Kidney (tissue), 14 donors: ENCODE data around the gene TUT7. TPM values are rescaled to one million over a fixed set of nuclear protein-coding genes. Genes with fewer than 3 reads are reported as not detected.

Experiments used
- DNase-seq, 5 donors: peaks; one replicate each; pipeline ENCODE4 v3.0.0-alpha.2; 2013 to 2020
- FAIRE-seq: peaks from 2 replicates; lab custom pipeline; 2012; peaks lifted over from hg19 to GRCh38; lab: Jason Lieb, UNC
- H3K27ac ChIP-seq, 2 donors: one replicate each; pipeline ENCODE4 v1.7.0; 2013; ENCODE audit warnings: low read depth in 2 of 2, low read length in 2 of 2, inconsistent platforms in 1 of 2
- H3K27me3 ChIP-seq: one replicate; pipeline ENCODE4 v1.7.1; 2013; ENCODE audit warnings: low read length, inconsistent platforms; ENCODE audit not compliant: control insufficient read depth, insufficient read depth
- H3K36me3 ChIP-seq, 3 donors: one replicate each; pipeline versions ENCODE4 v1.7.0 to v1.7.1; 2013; ENCODE audit warnings: low read length in 3 of 3, control low read depth in 1 of 3, inconsistent platforms in 1 of 3; ENCODE audit not compliant: insufficient read depth in 3 of 3, control insufficient read depth in 2 of 3
- H3K4me1 ChIP-seq, 3 donors: one replicate each; pipeline versions ENCODE4 v1.7.0 to v1.7.1; 2013; ENCODE audit warnings: low read length in 3 of 3, inconsistent platforms in 1 of 3, low read depth in 1 of 3; ENCODE audit not compliant: control insufficient read depth in 2 of 3, insufficient read depth in 2 of 3
- H3K4me3 ChIP-seq, 3 donors: one replicate each; pipeline versions ENCODE4 v1.7.0 to v1.8.1; 2013; ENCODE audit warnings: low read length in 3 of 3, control low read depth in 1 of 3, inconsistent platforms in 1 of 3
- H3K9ac ChIP-seq, 3 donors: one replicate each; pipeline versions ENCODE4 v1.7.0 to v1.7.1; 2013; ENCODE audit warnings: low read length in 3 of 3, control low read depth in 1 of 3, inconsistent platforms in 1 of 3
- H3K9me3 ChIP-seq, 3 donors: one replicate each; pipeline versions ENCODE4 v1.7.0 to v1.7.1; 2013; ENCODE audit warnings: low read length in 3 of 3, control low read depth in 1 of 3, inconsistent platforms in 1 of 3; ENCODE audit not compliant: control insufficient read depth in 2 of 3, insufficient read depth in 1 of 3
- CTCF ChIP-seq: IDR thresholded peaks from 3 replicates; pipeline ENCODE4 v1.5.1; 2012; ENCODE audit warnings: mild to moderate bottlenecking, moderate library complexity, borderline replicate concordance; ENCODE audit not compliant: insufficient read depth; ENCODE audit errors: extremely low read depth
- intact Hi-C: fragments of 100-400 bp; cut with DNase I; formaldehyde crosslinking; loops from one replicate; pipeline ENCODE4 v1.11.1; 2022
- polyA plus RNA-seq: library from polyadenylated mRNA; stranded (reverse); fragments of 350-450 nt; fragmentation: Illumina TruSeq; extraction: RNeasy Lipid Tissue Mini Kit (QIAGEN cat#74804); gene quantifications from one replicate; pipeline ENCODE4 v1.2.3, GENCODE V29; 2014; ENCODE audit warnings: low read depth, low replicate concordance; ENCODE audit not compliant: insufficient read depth
- total RNA-seq: library from RNA; stranded (reverse); fragmentation: NEBNext Ultra II Directional; extraction: Animal tissue kit (Norgen Biotek cat#: 25700); gene quantifications from one replicate; pipeline ENCODE4 v1.2.1, GENCODE V29; 2021
- donor health status: control.
- donor health status: control.
- donor health status: control.
- donor health status: control.
- donor health status: control.
- donor health status: DM: yes; HTN: yes; CAD: no.
- donor health status: Normal renal cell carcinoma (clear cell type).

TUT7 gene
- total and polyA plus RNA-seq, 2 donors from 2014 or later, result 6.6 to 26.0 TPM

- no peak for TF ChIP-seq CTCF
- intact Hi-C loops, result no loop called here
- Histone ChIP-seq H3K9me3 (no peaks in the 10 kb centered on the region), H3K4me3 (peak overlapping the region; percentile 67 to 98 (median 68)), H3K27me3 (no peaks in the 10 kb centered on the region), H3K9ac (peak overlapping the region; percentile 49 to 86 (median 82)), H3K36me3 (peaks cover 0 to 3% (median 0%) of the 10 kb centered on the region in 3 donors), H3K4me1 (peaks cover 0 to 5% (median 3%) of the 10 kb centered on the region in 3 donors), H3K27ac (peak overlapping the region; percentile 77 to 78)
- DNase-seq, result peak in 1 of 5 donors; percentile 62
- no peak for FAIRE-seq
These were observed 654 bp upstream of the TUT7 start for GRCh38 chr9:86354818-86355309.

- peak overlapping the region; percentile 97 for H3K9ac ChIP-seq
- peaks cover 0 to 3% (median 0%) of the 10 kb centered on the region in 3 donors for H3K36me3 ChIP-seq
- H3K4me1 ChIP-seq, result peaks cover 0 to 5% (median 3%) of the 10 kb centered on the region in 3 donors
- intact Hi-C loops, result no loop called here
- H3K27ac ChIP-seq, result peak overlapping the region; percentile 83 to 92
- FAIRE-seq (no peak), DNase-seq (peak in 2 of 5 donors; percentile 60 to 69)
- no peaks in the 10 kb centered on the region for H3K27me3 ChIP-seq
- H3K4me3 ChIP-seq, result peak overlapping the region; percentile 97 to 98 (median 98)
- no peaks in the 10 kb centered on the region for H3K9me3 ChIP-seq
- TF ChIP-seq CTCF, result no peak
These were observed 577 bp downstream of the TUT7 start for GRCh38 chr9:86353655-86354010.

DNA sequence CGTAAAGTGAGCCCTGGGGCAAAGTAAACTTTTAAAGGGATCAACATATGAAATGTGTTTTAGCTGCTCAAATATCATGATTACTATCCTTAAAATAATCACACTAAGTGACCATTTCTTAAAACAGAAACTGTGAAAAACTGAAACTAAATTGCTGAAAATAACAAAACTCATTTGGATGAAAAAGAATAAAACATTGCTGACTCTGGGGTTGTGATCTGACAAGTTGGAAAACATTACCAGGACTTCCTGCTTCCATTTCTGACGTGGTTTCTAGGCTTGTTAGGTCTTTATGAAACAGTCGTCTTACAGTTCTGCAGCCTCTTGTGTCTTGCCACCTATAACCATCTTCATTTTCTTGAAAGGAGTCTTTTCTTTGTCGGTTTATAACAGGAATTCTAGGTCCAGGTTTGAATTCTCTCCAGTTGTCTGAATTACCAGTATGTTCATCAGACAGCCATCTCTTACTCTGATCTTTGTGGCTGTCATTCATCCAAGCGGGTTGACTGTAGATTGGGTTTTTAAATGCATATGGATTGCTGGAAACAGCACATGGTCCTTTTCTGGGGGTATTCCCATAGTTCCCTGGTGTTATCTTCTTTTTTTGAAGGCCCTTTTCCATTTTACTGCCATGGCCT is 1.7 kb downstream of the TUT7 start:
- Histone ChIP-seq H3K9me3 (no peaks in the 10 kb centered on the region), H3K27me3 (no peaks in the 10 kb centered on the region), H3K4me1 (peaks cover 0 to 7% (median 3%) of the 10 kb centered on the region in 3 donors), H3K9ac (peak overlapping the region in 1 of 3 donors; percentile 15), H3K27ac (no peak overlapping the region), H3K4me3 (peak overlapping the region; percentile 4 to 98 (median 53)), H3K36me3 (peaks cover 0 to 3% (median 0%) of the 10 kb centered on the region in 3 donors)
- intact Hi-C loops, result no loop called here
- TF ChIP-seq CTCF, result no peak
- DNase-seq (no peak), FAIRE-seq (no peak)
